Measurements from ENCODE around the gene RNF166. TPM values are rescaled to one million over a fixed set of nuclear protein-coding genes. Genes with fewer than 3 reads are reported as not detected.

The RNF166 gene
- total RNA-seq, 1 experiment from 2014 or later, result 46.2 TPM

- no peaks in the 10 kb centered on the region for H3K9me3 Mint-ChIP-seq
- POLR2A ChIA-PET, result no interaction called here
- H3K4me3 Mint-ChIP-seq, result no peak overlapping the region
- TF ChIP-seq PRRX2 (CRISPR knock-in tag; IDR thresholded peaks at IDR 0.05) (no peak), TCF7 (CRISPR knock-in tag; IDR thresholded peaks at IDR 0.05; ENCODE audit: low read depth) (no peak), GRHL2 (CRISPR knock-in tag; IDR thresholded peaks at IDR 0.05; ENCODE audit: insufficient replicate concordance, severe bottlenecking) (no peak), FOXP1 (CRISPR knock-in tag; IDR thresholded peaks at IDR 0.05; ENCODE audit: borderline replicate concordance) (no peak), GTF2I (CRISPR knock-in tag; conservative IDR thresholded peaks at IDR 0.05) (no peak), JUN (CRISPR knock-in tag; IDR thresholded peaks at IDR 0.05) (no peak), MXD4 (CRISPR knock-in tag; IDR thresholded peaks at IDR 0.05; ENCODE audit: borderline replicate concordance) (no peak), E2F1 (CRISPR knock-in tag; IDR thresholded peaks at IDR 0.05) (no peak), ERG (CRISPR knock-in tag; IDR thresholded peaks at IDR 0.05) (no peak), ZNF512 (CRISPR knock-in tag; IDR thresholded peaks at IDR 0.05; ENCODE audit: borderline replicate concordance) (no peak), CBFB (CRISPR knock-in tag; IDR thresholded peaks at IDR 0.05; ENCODE audit: low read depth) (no peak)
- peak overlapping the region; percentile 81; the same call in 1 of the 2 replicates for H3K27ac Mint-ChIP-seq
- no peak for ATAC-seq
- CTCF ChIA-PET, result interaction anchor here (0.6 to 0.7 kb wide), 2 partner anchors 47 to 88 kb away, joined by 4 read pairs; no protein-coding TSS in a partner anchor
- no peaks in the 10 kb centered on the region for H3K36me3 Mint-ChIP-seq
- H3K27me3 Mint-ChIP-seq (ENCODE audit: low read depth), result peaks cover 28% of the 10 kb centered on the region
- peaks cover 6% of the 10 kb centered on the region; the same call in 1 of the 2 replicates for H3K4me1 Mint-ChIP-seq
- DNase-seq (ENCODE audit: low spot score), result no peak
Observed at GRCh38 chr16:88690341-88691128, 15.7 kb downstream of the RNF166 start.

GRCh38 chr16:88688013-88688778 is 18.0 kb downstream of the RNF166 start:
- peaks cover 15% of the 10 kb centered on the region for H3K4me1 Mint-ChIP-seq
- DNase-seq (ENCODE audit: low spot score) (no peak), ATAC-seq (no peak)
- TF ChIP-seq ZNF423 (CRISPR knock-in tag; IDR thresholded peaks at IDR 0.05), result peak; percentile 86
- no peak for TF ChIP-seq ZNF671 (CRISPR knock-in tag; IDR thresholded peaks at IDR 0.05)
- TF ChIP-seq IRF2 (CRISPR knock-in tag; IDR thresholded peaks at IDR 0.05; ENCODE audit: borderline replicate concordance, low read depth), result no peak
- peak overlapping the region; percentile 16; the same call in 1 of the 2 replicates for H3K4me3 Mint-ChIP-seq
- H3K36me3 Mint-ChIP-seq, result no peaks in the 10 kb centered on the region
- H3K9me3 Mint-ChIP-seq, result no peaks in the 10 kb centered on the region
- H3K27ac Mint-ChIP-seq, result no peak overlapping the region
- ChIA-PET POLR2A (interaction anchor here (0.6 kb wide), 1 partner anchor 137 kb away, joined by 3 read pairs; no protein-coding TSS in a partner anchor), CTCF (interaction anchor here (0.8 to 5.8 kb wide), 6 partner anchors 10 to 82 kb away, joined by 3 to 111 read pairs (median 7); no protein-coding TSS in a partner anchor)
- peaks cover 28% of the 10 kb centered on the region for H3K27me3 Mint-ChIP-seq (ENCODE audit: low read depth)

GRCh38 chr16:88687676-88688012 is 18.6 kb downstream of the RNF166 start:
- Mint-ChIP-seq H3K27ac (no peak overlapping the region), H3K27me3 (ENCODE audit: low read depth) (peaks cover 28% of the 10 kb centered on the region), H3K36me3 (no peaks in the 10 kb centered on the region), H3K4me1 (peaks cover 15% of the 10 kb centered on the region), H3K9me3 (no peaks in the 10 kb centered on the region), H3K4me3 (no peak overlapping the region)
- CTCF ChIA-PET, result interaction anchor here (0.8 to 5.8 kb wide), 6 partner anchors 10 to 83 kb away, joined by 3 to 111 read pairs (median 7); no protein-coding TSS in a partner anchor
- ATAC-seq (no peak), DNase-seq (ENCODE audit: low spot score) (no peak)
- TF ChIP-seq ATF2 (CRISPR knock-in tag; IDR thresholded peaks at IDR 0.05; ENCODE audit: borderline replicate concordance, low read depth), result no peak
- TF ChIP-seq SP1 (CRISPR knock-in tag; conservative IDR thresholded peaks at IDR 0.05), result no peak
- TF ChIP-seq ZNF121 (CRISPR knock-in tag; IDR thresholded peaks at IDR 0.05), result peak; percentile 7; the same call in 1 of the 2 replicates
- POLR2A ChIA-PET, result no interaction called here

Measured in WTC11 (cell line).